Calu3 (cell line): ENCODE results near the gene SCO2. TPM values are rescaled to one million over a fixed set of nuclear protein-coding genes. Genes with fewer than 3 reads are reported as not detected.

Experiments used
- BruUV-seq: library from RNA; stranded (reverse); fragments of 400-500 nt; replicated peaks from 2 replicates; lab custom pipeline; 2021; lab: Mats Ljungman, UMichigan
- CTCF ChIA-PET: fragments of 300-600 bp; sonication (Branson Sonifier 250); formaldehyde crosslinking; loops from one replicate; lab custom pipeline; 2022; ENCODE audit warnings: antibody characterized with exemption; lab: Charles Lee
- DNase-seq: peaks from one replicate; pipeline ENCODE4 v3.0.0; 2022
- H3K27ac Mint-ChIP-seq: one replicate; pipeline ENCODE4 v1.8.0; 2022; ENCODE audit warnings: mixed read lengths; ENCODE audit not compliant: unreplicated experiment
- H3K27me3 Mint-ChIP-seq: one replicate; pipeline ENCODE4 v1.8.0; 2022; ENCODE audit warnings: mixed read lengths; ENCODE audit not compliant: unreplicated experiment
- H3K36me3 Mint-ChIP-seq: one replicate; pipeline ENCODE4 v1.8.0; 2022; ENCODE audit warnings: mild to moderate bottlenecking, moderate library complexity, mixed read lengths; ENCODE audit not compliant: insufficient read depth, unreplicated experiment
- H3K4me1 Mint-ChIP-seq: one replicate; pipeline ENCODE4 v1.8.0; 2022; ENCODE audit warnings: mild to moderate bottlenecking, low read depth, mixed read lengths; ENCODE audit not compliant: unreplicated experiment
- H3K4me3 Mint-ChIP-seq: one replicate; pipeline ENCODE4 v1.8.0; 2022; ENCODE audit warnings: mild to moderate bottlenecking, low read depth, moderate library complexity, mixed read lengths; ENCODE audit not compliant: unreplicated experiment
- H3K9me3 Mint-ChIP-seq: one replicate; pipeline ENCODE4 v1.8.0; 2022; ENCODE audit warnings: low read depth, mixed read lengths; ENCODE audit not compliant: unreplicated experiment
- intact Hi-C: fragments of 100-400 bp; cut with micrococcal nuclease; formaldehyde crosslinking; loops from one replicate; pipeline ENCODE4 v1.10.0; 2022; ENCODE audit not compliant: unreplicated experiment
- total RNA-seq: library from RNA; stranded (reverse); gene quantifications from 2 replicates; pipeline ENCODE4 v1.2.3, GENCODE V29; 2022
- TF ChIP-seq, protein P1 (sequence below): fragments of 200-600 bp; IDR thresholded peaks from one replicate; pipeline ENCODE4 v1.8.0; 2022; ENCODE audit warnings: antibody characterized with exemption; ENCODE audit not compliant: unreplicated experiment

Gene SCO2
- total RNA-seq, 1 experiment from 2014 or later: 3.6 TPM

- peaks cover 13% of the 10 kb centered on the region for H3K36me3 Mint-ChIP-seq
- H3K4me3 Mint-ChIP-seq: peak overlapping the region; percentile 43
- H3K4me1 Mint-ChIP-seq: peaks cover 23% of the 10 kb centered on the region
- peak overlapping the region; percentile 92 for H3K27ac Mint-ChIP-seq
- no peaks in the 10 kb centered on the region for H3K27me3 Mint-ChIP-seq
- CTCF ChIA-PET: interaction anchor here (0.5 to 1.8 kb wide), 2 partner anchors 16 to 34 kb away, joined by 7 to 8 read pairs; partner anchors contain the start of gene SYCE3
- intact Hi-C loops: no loop called here
- TF ChIP-seq, protein P1, sequence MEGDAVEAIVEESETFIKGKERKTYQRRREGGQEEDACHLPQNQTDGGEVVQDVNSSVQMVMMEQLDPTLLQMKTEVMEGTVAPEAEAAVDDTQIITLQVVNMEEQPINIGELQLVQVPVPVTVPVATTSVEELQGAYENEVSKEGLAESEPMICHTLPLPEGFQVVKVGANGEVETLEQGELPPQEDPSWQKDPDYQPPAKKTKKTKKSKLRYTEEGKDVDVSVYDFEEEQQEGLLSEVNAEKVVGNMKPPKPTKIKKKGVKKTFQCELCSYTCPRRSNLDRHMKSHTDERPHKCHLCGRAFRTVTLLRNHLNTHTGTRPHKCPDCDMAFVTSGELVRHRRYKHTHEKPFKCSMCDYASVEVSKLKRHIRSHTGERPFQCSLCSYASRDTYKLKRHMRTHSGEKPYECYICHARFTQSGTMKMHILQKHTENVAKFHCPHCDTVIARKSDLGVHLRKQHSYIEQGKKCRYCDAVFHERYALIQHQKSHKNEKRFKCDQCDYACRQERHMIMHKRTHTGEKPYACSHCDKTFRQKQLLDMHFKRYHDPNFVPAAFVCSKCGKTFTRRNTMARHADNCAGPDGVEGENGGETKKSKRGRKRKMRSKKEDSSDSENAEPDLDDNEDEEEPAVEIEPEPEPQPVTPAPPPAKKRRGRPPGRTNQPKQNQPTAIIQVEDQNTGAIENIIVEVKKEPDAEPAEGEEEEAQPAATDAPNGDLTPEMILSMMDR: no peak
- no peak for DNase-seq
- H3K9me3 Mint-ChIP-seq: no peaks in the 10 kb centered on the region
- BruUV-seq: no TSS peak
Observed at GRCh38 chr22:50546326-50547262, 21.2 kb upstream of the SCO2 start.

GRCh38 chr22:50545522-50546325 is 20.3 kb upstream of the SCO2 start, which contains the start of gene KLHDC7B:
Gene KLHDC7B (plus strand): TSS chr22:50545899. CDS start chr22:50546244, 345 bp downstream.
- Mint-ChIP-seq H3K36me3 (peaks cover 22% of the 10 kb centered on the region), H3K27me3 (no peaks in the 10 kb centered on the region), H3K27ac (peak within 1 kb of the TSS; percentile 92), H3K9me3 (no peaks in the 10 kb centered on the region), H3K4me3 (peak within 1 kb of the TSS; percentile 43), H3K4me1 (peaks cover 30% of the 10 kb centered on the region)
- no TSS peak for BruUV-seq
- CTCF ChIA-PET: interaction anchor here (0.5 to 1.8 kb wide), 5 partner anchors 17 to 88 kb away, joined by 3 to 8 read pairs (median 3); partner anchors contain the start of genes ARSA, SCO2 and SYCE3
- intact Hi-C loops: no loop called here
- no peak for DNase-seq
- TF ChIP-seq, protein P1: no peak

DNA sequence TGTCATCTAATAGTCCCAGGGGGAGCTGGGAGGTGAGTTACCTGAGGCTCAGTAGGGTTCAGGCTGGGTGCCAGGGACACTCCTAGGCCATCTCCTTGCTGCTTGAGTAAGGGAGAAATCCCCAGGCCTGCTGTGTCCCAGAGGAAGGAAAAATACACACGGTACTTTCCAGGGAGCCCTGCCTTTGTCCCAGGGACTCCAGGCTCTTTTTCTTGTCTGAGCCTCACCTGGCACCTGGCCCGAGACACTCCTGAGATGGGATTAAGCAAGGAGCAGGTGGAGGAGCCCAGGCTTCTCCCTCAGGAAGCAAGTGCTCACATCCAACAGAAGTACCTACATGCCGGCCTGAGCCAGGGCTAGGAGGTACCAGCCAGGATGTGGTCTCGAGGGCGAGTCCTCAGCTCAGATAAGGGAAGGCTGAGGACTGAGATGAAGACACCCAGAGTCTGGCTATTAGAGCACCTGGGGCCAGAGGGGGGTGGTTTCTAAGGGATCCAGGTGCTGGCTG is 19.4 kb upstream of the SCO2 start:
- TF ChIP-seq, protein P1: no peak
- DNase-seq: peak; percentile 55
- TSS peak; percentile 44 for BruUV-seq
- Mint-ChIP-seq H3K27me3 (no peaks in the 10 kb centered on the region), H3K9me3 (no peaks in the 10 kb centered on the region), H3K4me1 (peaks cover 39% of the 10 kb centered on the region), H3K27ac (peak overlapping the region; percentile 92), H3K4me3 (peak overlapping the region; percentile 43), H3K36me3 (peaks cover 24% of the 10 kb centered on the region)
- intact Hi-C loops: no loop called here
- CTCF ChIA-PET: interaction anchor here (0.5 to 1.8 kb wide), 4 partner anchors 18 to 89 kb away, joined by 3 to 7 read pairs (median 4); partner anchors contain the start of genes ARSA, SCO2 and SYCE3
